Large intestine (tissue), 3 donors: ENCODE measurements around the gene GCNA. TPM values are rescaled to one million over a fixed set of nuclear protein-coding genes. Genes with fewer than 3 reads are reported as not detected.

ENCODE experiments used
- DNase-seq, 2 donors: peaks; one replicate each; pipeline versions ENCODE4 v3.0.0 to v3.0.0-alpha.2; 2013
- H3K27ac ChIP-seq: one replicate; pipeline ENCODE4 v1.5.1; 2013; ENCODE audit warnings: low read length
- H3K27me3 ChIP-seq: 2 replicates; pipeline ENCODE4 v1.6.1; 2013; ENCODE audit warnings: low read length; ENCODE audit not compliant: control insufficient read depth, insufficient read depth
- H3K36me3 ChIP-seq: 2 replicates; pipeline ENCODE4 v1.6.1; 2013; ENCODE audit warnings: low read length; ENCODE audit not compliant: control insufficient read depth, insufficient read depth
- H3K4me1 ChIP-seq: one replicate; pipeline ENCODE4 v1.6.1; 2013; ENCODE audit warnings: low read length; ENCODE audit not compliant: control insufficient read depth, insufficient read depth
- H3K4me3 ChIP-seq: one replicate; pipeline ENCODE4 v1.5.1; 2013; ENCODE audit warnings: low read length
- H3K9me3 ChIP-seq: one replicate; pipeline ENCODE4 v1.6.1; 2013; ENCODE audit warnings: mild to moderate bottlenecking, low read depth, low read length, moderate library complexity; ENCODE audit not compliant: control insufficient read depth
- WGBS: methylation state at CpG from one replicate; pipeline ENCODE4 v1.1.5; 2013; ENCODE audit warnings: low lambda C conversion rate; ENCODE audit not compliant: insufficient coverage; 5-methylcytosine and 5-hydroxymethylcytosine counted together
- polyA plus RNA-seq: library from polyadenylated mRNA; unstranded; fragments of 120-200 nt; gene quantifications from one replicate; pipeline ENCODE4 v1.2.1, GENCODE V29; 2013

Gene GCNA
- polyA plus RNA-seq, 1 donor, result 1.6 TPM

DNA sequence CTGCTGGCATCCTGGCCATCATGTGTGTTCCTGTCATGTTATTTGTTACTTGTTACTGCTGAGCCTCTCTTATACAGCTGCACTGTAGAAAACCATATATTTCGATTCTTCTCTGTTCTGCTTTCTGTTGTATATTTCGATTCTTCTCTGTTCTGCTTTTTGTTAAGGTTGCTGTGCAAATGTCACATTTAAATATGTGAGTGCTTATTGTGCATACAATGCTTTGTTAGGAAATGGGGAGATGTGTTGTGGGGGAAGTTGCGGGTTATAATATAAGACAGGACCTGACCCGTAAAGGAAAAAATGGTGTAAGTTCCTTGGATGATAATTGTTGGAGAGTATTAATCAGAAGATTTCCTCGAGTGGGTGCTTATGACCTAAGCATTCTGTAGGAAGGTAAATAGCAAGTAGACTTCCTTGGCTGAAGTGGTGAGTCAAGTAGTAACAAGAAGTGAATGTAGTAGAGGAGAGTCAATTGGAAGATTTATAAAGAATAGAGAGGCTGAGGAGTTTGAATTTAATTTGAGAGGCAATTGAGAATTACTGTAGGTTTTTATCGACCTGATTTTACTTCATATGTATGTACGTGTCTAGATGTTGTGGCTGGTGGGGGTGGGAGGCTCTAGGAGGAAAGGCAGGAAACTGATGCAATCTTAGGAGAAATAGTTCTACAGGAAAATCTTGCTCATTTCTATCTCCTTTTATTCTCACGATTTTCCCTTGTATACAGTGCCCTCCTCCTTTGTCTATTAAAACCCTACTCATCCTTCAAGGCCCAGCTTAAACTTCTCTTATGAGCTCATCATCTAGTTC lies 36.8 kb upstream of the GCNA start:
- Histone ChIP-seq H3K9me3 (no peaks in the 10 kb centered on the region), H3K36me3 (peaks cover 28% of the 10 kb centered on the region), H3K27me3 (no peaks in the 10 kb centered on the region), H3K27ac (peak overlapping the region; percentile 38), H3K4me1 (peaks cover 4% of the 10 kb centered on the region), H3K4me3 (no peak overlapping the region)
- DNase-seq, result no peak
- 100% methylated on average over 1 of the region's 8 CpGs for WGBS

GRCh38 chrX:71542411-71542810 lies 35.8 kb upstream of the GCNA start:
- peaks cover 37% of the 10 kb centered on the region for H3K36me3 ChIP-seq
- H3K4me3 ChIP-seq, result no peak overlapping the region
- H3K9me3 ChIP-seq, result no peaks in the 10 kb centered on the region
- peak in 1 of 2 donors; percentile 53 for DNase-seq
- H3K4me1 ChIP-seq, result peaks cover 4% of the 10 kb centered on the region
- peak overlapping the region; percentile 47 for H3K27ac ChIP-seq
- no peaks in the 10 kb centered on the region for H3K27me3 ChIP-seq
- no CpG with 5 or more reads among the region's 1 CpG for WGBS

DNA sequence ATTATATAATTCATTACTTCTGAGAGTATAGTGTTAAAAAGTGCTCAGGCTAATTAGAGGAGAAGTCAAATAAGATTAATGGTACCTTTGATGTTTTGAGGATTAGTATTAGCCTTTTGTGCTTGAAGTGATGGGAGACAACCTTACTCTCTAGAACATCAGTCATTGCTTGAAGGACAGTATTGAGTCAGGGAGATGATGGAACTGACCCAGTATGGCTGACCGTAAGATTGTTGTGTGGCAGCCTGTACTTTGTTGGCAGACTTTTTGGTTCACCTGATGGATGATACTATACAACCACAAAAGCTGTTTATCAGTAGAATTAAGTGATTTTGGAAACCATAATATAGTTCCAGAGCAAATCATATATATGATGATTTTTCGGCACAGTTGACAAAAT lies 35.4 kb upstream of the GCNA start:
- Histone ChIP-seq H3K4me3 (no peak overlapping the region), H3K27ac (peak overlapping the region; percentile 47), H3K9me3 (no peaks in the 10 kb centered on the region), H3K27me3 (no peaks in the 10 kb centered on the region), H3K4me1 (peaks cover 4% of the 10 kb centered on the region), H3K36me3 (peaks cover 38% of the 10 kb centered on the region)
- DNase-seq, result no peak
- no CpG with 5 or more reads among the region's 2 CpGs for WGBS

DNA sequence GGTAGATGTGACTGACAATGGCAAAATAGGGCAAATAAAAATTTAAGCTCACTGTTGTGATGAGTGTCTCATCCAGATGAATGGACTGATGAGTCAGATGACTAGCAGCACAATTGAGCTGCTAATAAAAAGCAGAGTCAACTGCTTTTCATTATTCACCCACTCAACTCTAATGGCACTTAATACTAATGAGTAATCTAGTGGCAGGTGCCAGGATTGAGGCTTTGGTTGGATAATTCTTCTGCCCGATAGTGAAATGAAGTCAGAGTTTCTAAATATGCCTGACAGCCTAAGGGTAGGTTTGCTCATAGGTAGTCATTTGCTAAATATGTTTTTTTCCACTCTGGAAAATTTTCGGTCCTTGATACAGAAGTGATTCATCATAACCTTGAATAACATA lies 34.9 kb upstream of the GCNA start:
- Histone ChIP-seq H3K9me3 (no peaks in the 10 kb centered on the region), H3K27ac (no peak overlapping the region), H3K27me3 (no peaks in the 10 kb centered on the region), H3K4me3 (no peak overlapping the region), H3K4me1 (peaks cover 4% of the 10 kb centered on the region), H3K36me3 (peaks cover 39% of the 10 kb centered on the region)
- WGBS, result no CpG with 5 or more reads among the region's 2 CpGs
- DNase-seq, result no peak

DNA sequence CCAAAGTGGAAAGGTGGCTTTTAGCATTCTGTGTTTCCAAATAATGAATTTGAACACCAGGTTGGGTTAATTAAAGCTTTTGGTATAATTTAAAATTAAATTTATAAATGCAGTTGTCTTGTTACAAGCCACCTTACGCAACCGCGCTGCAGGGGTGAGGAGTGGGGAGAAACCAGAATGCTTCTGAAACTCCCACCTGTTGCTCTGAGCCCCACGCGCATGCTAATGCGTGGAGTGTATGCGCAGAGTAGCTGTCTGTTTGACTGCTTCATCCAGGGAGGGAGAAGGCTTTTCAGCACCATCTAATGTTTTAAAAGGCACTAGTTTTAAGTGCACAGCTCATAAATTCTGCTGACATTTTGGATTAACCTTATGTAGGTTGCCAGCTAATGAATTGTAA lies 32.9 kb upstream of the GCNA start:
- Histone ChIP-seq H3K36me3 (peaks cover 44% of the 10 kb centered on the region), H3K27me3 (no peaks in the 10 kb centered on the region), H3K9me3 (no peaks in the 10 kb centered on the region), H3K4me1 (no peaks in the 10 kb centered on the region), H3K4me3 (no peak overlapping the region), H3K27ac (no peak overlapping the region)
- no CpG with 5 or more reads among the region's 7 CpGs for WGBS
- no peak for DNase-seq

DNA sequence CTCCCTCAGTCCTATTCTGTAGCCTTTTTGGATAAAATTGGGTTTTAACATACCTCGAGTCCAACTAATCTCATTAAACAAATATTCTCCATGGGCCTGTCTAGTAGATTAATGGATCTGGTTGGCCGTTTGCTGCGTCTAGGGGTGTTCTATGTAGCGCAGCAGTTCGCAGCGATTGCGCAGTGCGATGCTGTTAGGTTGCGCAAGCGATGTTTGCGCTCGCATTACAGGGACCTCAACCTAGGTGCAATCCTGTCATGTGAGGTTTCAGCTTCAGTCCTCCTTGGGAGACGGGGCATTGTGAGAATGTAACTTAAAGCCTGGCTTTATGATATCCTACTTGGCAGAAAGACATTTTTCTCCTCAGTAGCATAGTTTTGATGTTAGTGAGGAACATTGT lies 31.4 kb upstream of the GCNA start:
- H3K4me3 ChIP-seq, result no peak overlapping the region
- no CpG with 5 or more reads among the region's 13 CpGs for WGBS
- no peak for DNase-seq
- H3K36me3 ChIP-seq, result peaks cover 45% of the 10 kb centered on the region
- H3K9me3 ChIP-seq, result no peaks in the 10 kb centered on the region
- no peak overlapping the region for H3K27ac ChIP-seq
- H3K27me3 ChIP-seq, result no peaks in the 10 kb centered on the region
- H3K4me1 ChIP-seq, result no peaks in the 10 kb centered on the region

DNA sequence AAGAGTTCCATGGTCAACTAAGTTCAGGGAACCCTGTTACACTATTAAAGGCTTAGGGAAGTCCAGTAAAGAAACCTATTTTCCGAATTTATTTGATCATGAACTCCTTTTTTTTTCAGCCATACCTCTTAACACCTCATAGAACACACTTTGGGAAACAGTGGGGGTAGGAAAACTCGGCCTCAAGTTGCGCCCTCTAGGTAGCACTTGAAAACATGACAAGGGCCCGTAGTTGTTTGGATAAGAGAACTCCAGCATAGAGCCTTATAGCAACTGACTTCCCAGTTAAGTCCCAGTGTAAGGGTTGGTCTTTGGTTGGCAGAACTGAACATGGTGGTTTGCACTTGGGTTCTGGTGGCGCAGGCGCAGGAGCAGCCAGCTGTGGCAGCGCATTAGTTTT lies 30.9 kb upstream of the GCNA start:
- Histone ChIP-seq H3K9me3 (no peaks in the 10 kb centered on the region), H3K27ac (no peak overlapping the region), H3K36me3 (peaks cover 45% of the 10 kb centered on the region), H3K4me3 (no peak overlapping the region), H3K4me1 (no peaks in the 10 kb centered on the region), H3K27me3 (no peaks in the 10 kb centered on the region)
- no CpG with 5 or more reads among the region's 7 CpGs for WGBS
- DNase-seq, result no peak

- DNase-seq, result no peak
- peaks cover 34% of the 10 kb centered on the region for H3K36me3 ChIP-seq
- no peak overlapping the region for H3K4me3 ChIP-seq
- no peak overlapping the region for H3K27ac ChIP-seq
- no peaks in the 10 kb centered on the region for H3K9me3 ChIP-seq
- WGBS, result no CpG with 5 or more reads among the region's 1 CpG
- no peaks in the 10 kb centered on the region for H3K27me3 ChIP-seq
- no peaks in the 10 kb centered on the region for H3K4me1 ChIP-seq
Observed at GRCh38 chrX:71549986-71550385, 28.3 kb upstream of the GCNA start.

DNA sequence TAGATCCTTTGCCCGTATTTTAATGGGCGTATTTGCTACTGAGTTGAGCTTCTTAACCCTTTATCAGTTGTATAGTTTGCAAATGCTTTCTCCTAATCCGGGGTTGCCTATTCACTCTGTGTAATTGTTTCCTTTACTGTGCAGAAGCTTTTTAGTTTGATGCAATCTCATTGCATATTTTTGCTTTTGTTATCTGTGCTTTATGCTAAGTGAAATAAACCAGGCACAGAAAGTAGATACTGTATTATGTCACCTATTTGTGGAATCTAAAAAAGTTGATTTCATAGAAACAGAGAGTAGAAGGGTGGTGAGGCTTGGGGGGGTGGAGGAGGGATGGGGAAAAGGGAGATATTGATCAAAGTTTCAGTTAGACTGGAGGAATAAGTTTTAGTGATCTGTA lies 27.7 kb upstream of the GCNA start:
- Histone ChIP-seq H3K27me3 (no peaks in the 10 kb centered on the region), H3K4me3 (no peak overlapping the region), H3K9me3 (no peaks in the 10 kb centered on the region), H3K27ac (no peak overlapping the region), H3K36me3 (peaks cover 33% of the 10 kb centered on the region), H3K4me1 (peaks cover 4% of the 10 kb centered on the region)
- no peak for DNase-seq
- no CpG with 5 or more reads among the region's 3 CpGs for WGBS

DNA sequence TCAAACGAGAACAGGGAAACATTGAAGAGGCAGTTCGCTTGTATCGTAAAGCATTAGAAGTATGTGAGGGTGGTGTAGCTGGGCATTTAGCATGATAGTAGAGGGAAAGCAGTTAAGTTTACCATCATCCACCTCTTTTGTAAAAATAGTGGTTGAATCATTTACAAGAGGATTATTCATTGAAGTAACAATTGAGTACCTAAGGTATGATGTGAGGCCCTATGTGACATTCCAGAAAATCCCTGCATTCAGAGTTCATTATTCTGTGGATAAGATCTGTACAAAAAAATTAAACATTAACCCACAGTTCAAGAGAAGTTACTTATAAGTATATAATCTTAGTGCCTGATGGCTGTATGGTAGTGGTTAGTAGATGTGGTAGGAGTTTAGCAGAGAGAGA lies 22.2 kb upstream of the GCNA start:
- peak in 1 of 2 donors; percentile 61 for DNase-seq
- peaks cover 6% of the 10 kb centered on the region for H3K4me1 ChIP-seq
- no peaks in the 10 kb centered on the region for H3K27me3 ChIP-seq
- peaks cover 29% of the 10 kb centered on the region for H3K36me3 ChIP-seq
- H3K27ac ChIP-seq, result no peak overlapping the region
- H3K9me3 ChIP-seq, result no peaks in the 10 kb centered on the region
- H3K4me3 ChIP-seq, result no peak overlapping the region
- WGBS, result no CpG with 5 or more reads among the region's 3 CpGs

- H3K27ac ChIP-seq, result no peak overlapping the region
Observed at GRCh38 chrX:71558920-71559319, 19.3 kb upstream of the GCNA start.

More at GRCh38 chrX:71558920-71559319, 19.3 kb upstream of the GCNA start:
- no CpG with 5 or more reads among the region's 5 CpGs for WGBS
- H3K9me3 ChIP-seq, result no peaks in the 10 kb centered on the region
- peaks cover 6% of the 10 kb centered on the region for H3K4me1 ChIP-seq
- no peaks in the 10 kb centered on the region for H3K27me3 ChIP-seq
- no peak overlapping the region for H3K4me3 ChIP-seq
- H3K36me3 ChIP-seq, result peaks cover 54% of the 10 kb centered on the region
- DNase-seq, result no peak
